DND-41 (cell line): ENCODE results near the gene NAA80.

Experiments used
- ATAC-seq: fragments of 200-7000 bp; cut with Tn5 transposase; 3 replicates; pipeline ENCODE4 v1.9.1; 2021; ENCODE audit warnings: low read depth; ENCODE audit not compliant: insufficient read depth
- DNase-seq: peaks from one replicate; pipeline ENCODE4 v3.0.0-alpha.2; 2020
- H2AFZ ChIP-seq: 2 replicates; pipeline ENCODE4 v1.6.0; 2012; ENCODE audit warnings: low read depth, low read length
- H3K27ac ChIP-seq: 2 replicates; pipeline ENCODE4 v1.5.1; 2012; ENCODE audit warnings: low read length, inconsistent platforms
- H3K27me3 ChIP-seq: fragments of 200-600 bp; sonication (generic); 2 replicates; pipeline ENCODE4 v1.6.0; 2012; ENCODE audit warnings: low read length, mild to moderate bottlenecking, inconsistent platforms; ENCODE audit not compliant: insufficient read depth, poor library complexity
- H3K36me3 ChIP-seq: 2 replicates; pipeline ENCODE4 v1.5.1; 2012; ENCODE audit warnings: low read length, inconsistent platforms; ENCODE audit not compliant: insufficient read depth
- H3K4me1 ChIP-seq: 2 replicates; pipeline ENCODE4 v1.5.1; 2012; ENCODE audit warnings: mild to moderate bottlenecking, low read length; ENCODE audit not compliant: insufficient read depth
- H3K4me2 ChIP-seq: 2 replicates; pipeline ENCODE4 v1.6.0; 2012; ENCODE audit warnings: mild to moderate bottlenecking, moderate library complexity, low read length, inconsistent platforms; ENCODE audit not compliant: insufficient read depth
- H3K4me3 ChIP-seq, 2 experiments: fragments of 200-600 bp in 1 of 2; shearing (Covaris generic) in 1 of 2; 2 replicates each; pipeline ENCODE4 v1.5.1; 2012 to 2016; ENCODE audit warnings: inconsistent platforms in 2 of 2, low read length in 2 of 2, mild to moderate bottlenecking in 2 of 2, low read depth in 1 of 2, moderate library complexity in 1 of 2
- H3K79me2 ChIP-seq: 2 replicates; pipeline ENCODE4 v1.6.0; 2012; ENCODE audit warnings: low read length, inconsistent platforms; ENCODE audit not compliant: insufficient read depth
- H3K9ac ChIP-seq: 2 replicates; pipeline ENCODE4 v1.6.0; 2012; ENCODE audit warnings: low read depth, mild to moderate bottlenecking, inconsistent platforms, low read length, moderate library complexity
- H3K9me3 ChIP-seq: 2 replicates; pipeline ENCODE4 v1.5.1; 2012; ENCODE audit warnings: low read length, moderate library complexity, mild to moderate bottlenecking, inconsistent platforms; ENCODE audit not compliant: insufficient read depth, severe bottlenecking
- H4K20me1 ChIP-seq: 2 replicates; pipeline ENCODE4 v1.6.0; 2012; ENCODE audit warnings: low read length; ENCODE audit not compliant: insufficient read depth
- CTCF ChIP-seq: IDR thresholded peaks from 2 replicates; pipeline ENCODE4 v1.5.1; 2012; ENCODE audit warnings: borderline replicate concordance, low read length, moderate library complexity, mild to moderate bottlenecking; ENCODE audit not compliant: poor library complexity, severe bottlenecking; ENCODE audit errors: extremely low read depth
- EZH2 ChIP-seq: IDR thresholded peaks from 3 replicates; pipeline ENCODE4 v1.6.1; 2012; ENCODE audit warnings: borderline replicate concordance, low read depth, mild to moderate bottlenecking, moderate library complexity, low read length, inconsistent platforms; ENCODE audit not compliant: severe bottlenecking

The NAA80 gene

GRCh38 chr3:50298836-50299637 lies at the start of gene NAA80, which contains the start of gene HYAL3:
NAA80 (minus strand) TSS chr3:50299405; CDS start chr3:50297463, 1,942 bp downstream.
HYAL3 (minus strand) TSS chr3:50299405; CDS start chr3:50295602, 3,803 bp downstream.
- Histone ChIP-seq H3K4me2 (peak within 1 kb of the TSS; percentile 100), H3K27ac (peak within 1 kb of the TSS; percentile 96), H3K27me3 (no peaks in the 10 kb centered on the region), H3K4me1 (peaks cover 28% of the 10 kb centered on the region), H3K79me2 (peaks cover 7% of the 10 kb centered on the region; the same call in 1 of the 2 replicates), H4K20me1 (peaks cover 3% of the 10 kb centered on the region; the same call in 1 of the 2 replicates), H2AFZ (peak within 1 kb of the TSS; percentile 100), H3K36me3 (peaks cover 6% of the 10 kb centered on the region; the same call in 1 of the 2 replicates), H3K4me3 (peak within 1 kb of the TSS; percentile 92 to 100), H3K9me3 (no peaks in the 10 kb centered on the region), H3K9ac (peak within 1 kb of the TSS; percentile 92)
- DNase-seq: peak; percentile 99
- peak; percentile 86 for ATAC-seq
- TF ChIP-seq CTCF (peak; percentile 63), EZH2 (no peak)

GRCh38 chr3:50347187-50347813 lies 48.1 kb upstream of the NAA80 start:
- DNase-seq (peak; percentile 73), ATAC-seq (no peak)
- peaks cover 37% of the 10 kb centered on the region for H3K4me1 ChIP-seq
- H3K27ac ChIP-seq: no peak overlapping the region
- peaks cover 27% of the 10 kb centered on the region for H3K36me3 ChIP-seq
- peaks cover 12% of the 10 kb centered on the region for H4K20me1 ChIP-seq
- no peaks in the 10 kb centered on the region for H3K27me3 ChIP-seq
- H3K4me2 ChIP-seq: no peak overlapping the region
- H2AFZ ChIP-seq: no peak overlapping the region
- H3K79me2 ChIP-seq: peaks cover 33% of the 10 kb centered on the region
- H3K4me3 ChIP-seq: no peak overlapping the region
- TF ChIP-seq EZH2 (no peak), CTCF (peak; percentile 67)
- no peak overlapping the region for H3K9ac ChIP-seq
- no peaks in the 10 kb centered on the region for H3K9me3 ChIP-seq

- DNase-seq (no peak), ATAC-seq (no peak)
- TF ChIP-seq EZH2: no peak
- TF ChIP-seq CTCF: no peak
- Histone ChIP-seq H3K79me2 (peaks cover 22% of the 10 kb centered on the region), H2AFZ (no peak within 1 kb of the TSS), H3K36me3 (peaks cover 22% of the 10 kb centered on the region), H3K27me3 (peaks cover under 1% of the 10 kb centered on the region), H3K4me3 (no peak within 1 kb of the TSS), H3K9me3 (no peaks in the 10 kb centered on the region), H4K20me1 (0 out of 2 replicates have a peak, but pooled peaks cover 4% of the 10 kb centered on the region), H3K4me1 (peaks cover 26% of the 10 kb centered on the region), H3K9ac (no peak within 1 kb of the TSS), H3K4me2 (no peak within 1 kb of the TSS), H3K27ac (no peak within 1 kb of the TSS)
Measured at GRCh38 chr3:50345586-50346234, 46.5 kb upstream of the NAA80 start, which contains the start of gene ZMYND10. ZMYND10 (minus strand) TSS chr3:50345732; CDS start chr3:50345579, 153 bp downstream.
